Measurements from ENCODE around the gene PPP2R5A.

DNA sequence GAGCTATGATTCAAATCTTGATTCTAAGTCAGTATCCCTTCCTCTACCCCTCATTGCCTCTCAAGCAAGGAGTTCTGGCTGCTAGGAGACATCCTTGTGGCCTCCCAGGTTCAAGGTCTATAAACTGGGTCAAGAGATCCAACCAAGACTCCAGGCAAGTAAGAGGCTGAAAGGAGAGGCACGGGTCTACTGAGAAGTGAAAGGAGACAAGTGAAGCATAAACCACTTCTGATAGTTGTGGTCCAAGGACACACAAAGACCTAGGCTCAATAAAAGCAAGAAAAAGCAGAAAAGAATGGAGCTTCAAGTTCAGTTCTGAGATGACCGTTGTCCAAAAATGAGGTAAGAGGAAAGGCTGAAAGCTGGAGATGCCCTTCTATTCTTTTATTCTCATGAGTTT is 17.8 kb upstream of the PPP2R5A start:
- TF ChIP-seq, protein P1, sequence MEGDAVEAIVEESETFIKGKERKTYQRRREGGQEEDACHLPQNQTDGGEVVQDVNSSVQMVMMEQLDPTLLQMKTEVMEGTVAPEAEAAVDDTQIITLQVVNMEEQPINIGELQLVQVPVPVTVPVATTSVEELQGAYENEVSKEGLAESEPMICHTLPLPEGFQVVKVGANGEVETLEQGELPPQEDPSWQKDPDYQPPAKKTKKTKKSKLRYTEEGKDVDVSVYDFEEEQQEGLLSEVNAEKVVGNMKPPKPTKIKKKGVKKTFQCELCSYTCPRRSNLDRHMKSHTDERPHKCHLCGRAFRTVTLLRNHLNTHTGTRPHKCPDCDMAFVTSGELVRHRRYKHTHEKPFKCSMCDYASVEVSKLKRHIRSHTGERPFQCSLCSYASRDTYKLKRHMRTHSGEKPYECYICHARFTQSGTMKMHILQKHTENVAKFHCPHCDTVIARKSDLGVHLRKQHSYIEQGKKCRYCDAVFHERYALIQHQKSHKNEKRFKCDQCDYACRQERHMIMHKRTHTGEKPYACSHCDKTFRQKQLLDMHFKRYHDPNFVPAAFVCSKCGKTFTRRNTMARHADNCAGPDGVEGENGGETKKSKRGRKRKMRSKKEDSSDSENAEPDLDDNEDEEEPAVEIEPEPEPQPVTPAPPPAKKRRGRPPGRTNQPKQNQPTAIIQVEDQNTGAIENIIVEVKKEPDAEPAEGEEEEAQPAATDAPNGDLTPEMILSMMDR (IDR thresholded peaks at IDR 0.05; ENCODE audit: insufficient read depth, low read length) = no peak
- no peak for TF ChIP-seq POLR2AphosphoS5 (IDR thresholded peaks at IDR 0.05; ENCODE audit: low read depth)

Data from HL-60 (cell line).